GM18520 (cell line): Measurements from ENCODE around the gene MAT2A.
A peak's percentile ranks its signal among the peaks of the same experiment; 100 is the strongest.
"Not testable (repeated sequence)": the region's sequence is repeated elsewhere in the genome, so short reads cannot be mapped to it uniquely, and the experiment has no call there.

Experiments used
- ATAC-seq: cut with Tn5 transposase; IDR thresholded peaks from one replicate; pipeline ENCODE4 v1.9.1; 2021; ENCODE audit not compliant: unreplicated experiment

MAT2A gene

DNA sequence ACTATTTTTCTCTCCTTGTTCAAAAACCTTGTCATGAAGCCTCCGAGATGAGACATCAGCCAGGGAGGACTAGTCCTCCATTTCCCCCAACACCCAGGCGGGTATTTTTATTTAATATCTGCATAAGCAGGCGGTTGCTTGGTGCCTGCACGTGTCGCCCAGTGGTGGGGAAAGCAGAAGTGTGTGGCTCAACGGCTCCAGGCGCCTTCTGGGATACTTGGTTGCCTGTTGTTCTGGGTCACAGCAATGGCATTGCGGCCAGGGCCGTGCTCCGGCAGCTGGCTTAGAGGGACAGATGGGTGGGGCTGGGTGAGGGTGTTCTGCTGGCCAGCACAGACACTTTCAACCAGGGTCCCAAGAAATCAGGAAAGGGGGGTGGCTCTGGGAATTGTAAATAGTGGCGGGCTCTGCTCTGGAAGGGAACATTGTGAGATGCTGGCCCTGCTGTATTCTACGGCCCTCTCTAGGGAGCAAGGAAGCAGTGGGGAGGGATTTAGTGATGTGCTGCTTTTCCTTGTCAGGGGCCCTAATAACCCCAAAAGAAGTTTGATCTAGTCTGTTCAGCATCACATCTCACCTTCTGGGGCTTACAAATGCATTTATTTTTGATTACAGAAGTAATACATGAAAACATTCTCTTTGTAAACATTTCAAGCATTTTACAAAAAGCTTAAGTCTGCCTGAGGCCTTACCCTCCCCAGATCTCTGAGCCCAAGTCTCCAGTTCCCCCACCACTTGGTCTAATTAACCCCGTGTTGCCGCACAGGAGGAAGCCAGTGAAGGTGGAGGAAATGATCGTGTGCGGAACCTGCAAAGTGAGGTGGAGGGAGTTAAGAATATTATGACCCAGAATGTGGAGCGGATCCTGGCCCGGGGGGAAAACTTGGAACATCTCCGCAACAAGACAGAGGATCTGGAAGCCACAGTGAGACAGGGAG is 39.5 kb downstream of the MAT2A start:
- peak; percentile 21 for ATAC-seq

GRCh38 chr2:85579266-85579935 is 40.4 kb downstream of the MAT2A start:
- ATAC-seq, result no peak

GRCh38 chr2:85580206-85580605 is 41.2 kb downstream of the MAT2A start:
- ATAC-seq, result no peak

DNA sequence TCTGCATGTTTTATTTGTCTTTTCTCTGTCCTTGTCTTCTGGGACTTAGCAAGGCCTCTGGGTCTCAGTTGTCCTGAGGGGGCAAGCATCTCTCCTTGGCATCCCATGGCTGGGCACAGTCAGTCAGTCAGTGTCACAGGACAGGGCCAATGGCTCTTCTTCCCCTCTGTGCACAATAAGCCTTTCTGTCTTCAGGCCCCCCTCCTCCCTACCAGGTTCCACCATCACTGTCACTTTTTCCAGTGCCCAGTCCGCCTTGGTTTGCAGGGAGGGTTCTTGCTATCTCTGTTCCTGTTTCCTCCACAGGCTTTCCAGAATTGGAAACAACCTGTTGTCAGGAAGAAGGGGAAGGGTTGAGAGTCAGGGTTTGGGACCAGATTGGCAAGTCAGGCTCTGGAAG is 43.5 kb downstream of the MAT2A start:
- no peak for ATAC-seq

DNA sequence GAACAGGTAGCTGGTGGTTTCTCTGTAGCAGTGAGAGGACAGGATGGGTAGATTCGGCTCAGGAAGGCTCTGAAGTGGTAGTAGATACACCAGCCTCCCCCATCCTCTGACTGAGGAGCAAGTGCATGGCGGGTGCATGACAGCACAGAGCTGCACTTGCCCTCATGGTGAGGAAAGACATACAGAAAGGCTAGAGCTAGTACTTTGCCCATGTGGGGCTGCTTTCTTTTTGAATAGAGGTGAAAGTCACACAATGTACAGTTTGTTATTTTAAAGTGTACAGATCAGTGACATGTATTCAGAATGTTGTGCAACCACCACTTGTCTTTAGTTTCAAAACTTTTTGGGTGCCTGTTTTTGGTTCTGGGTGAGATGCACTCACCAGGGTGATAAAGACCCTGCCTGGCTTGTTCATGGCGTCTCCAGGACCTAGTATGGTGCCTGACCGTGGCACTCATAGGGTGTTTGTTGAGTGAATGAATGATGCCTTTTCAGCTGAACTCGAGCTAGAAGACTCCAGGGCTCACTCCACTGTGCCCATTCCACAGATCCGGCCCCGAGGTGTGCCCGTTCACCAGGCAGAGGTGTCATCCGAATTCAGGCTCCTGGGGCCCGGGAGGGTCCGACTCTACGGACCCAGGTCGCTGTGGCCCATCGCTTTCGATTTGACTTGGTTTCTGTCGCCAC is 44.8 kb downstream of the MAT2A start:
- ATAC-seq, result no peak

DNA sequence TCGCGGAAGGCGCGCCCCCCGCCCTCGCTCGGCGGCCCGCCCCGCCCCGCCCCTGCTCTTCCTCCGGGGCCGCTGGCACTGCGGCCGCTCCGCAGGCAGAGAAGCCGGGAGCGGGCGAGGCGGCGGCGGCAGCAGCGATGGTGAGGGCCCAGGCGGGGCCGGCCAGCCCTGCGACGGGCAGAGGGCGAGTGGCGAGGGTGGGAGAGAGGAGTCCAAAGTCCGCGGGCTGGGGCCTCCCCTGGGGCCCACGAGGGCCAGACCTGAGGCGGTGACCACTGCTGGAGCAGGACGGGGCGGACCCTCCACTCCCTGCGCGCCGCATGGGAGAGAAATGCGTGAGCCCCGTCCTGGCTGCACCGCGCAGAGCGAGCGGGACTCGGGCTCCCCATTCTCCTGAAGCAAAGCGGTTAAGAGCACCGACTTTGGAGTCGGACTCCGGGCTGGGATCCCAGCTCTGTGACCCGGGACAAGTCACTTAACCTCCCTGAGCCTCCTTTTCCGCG is 45.4 kb downstream of the MAT2A start, which contains the start of gene VAMP5:
Gene VAMP5, plus strand, starts transcription at position 78 of the 503 bp plus-strand sequence. Its CDS starts 60 bp downstream, at position 138.
- no peak for ATAC-seq

DNA sequence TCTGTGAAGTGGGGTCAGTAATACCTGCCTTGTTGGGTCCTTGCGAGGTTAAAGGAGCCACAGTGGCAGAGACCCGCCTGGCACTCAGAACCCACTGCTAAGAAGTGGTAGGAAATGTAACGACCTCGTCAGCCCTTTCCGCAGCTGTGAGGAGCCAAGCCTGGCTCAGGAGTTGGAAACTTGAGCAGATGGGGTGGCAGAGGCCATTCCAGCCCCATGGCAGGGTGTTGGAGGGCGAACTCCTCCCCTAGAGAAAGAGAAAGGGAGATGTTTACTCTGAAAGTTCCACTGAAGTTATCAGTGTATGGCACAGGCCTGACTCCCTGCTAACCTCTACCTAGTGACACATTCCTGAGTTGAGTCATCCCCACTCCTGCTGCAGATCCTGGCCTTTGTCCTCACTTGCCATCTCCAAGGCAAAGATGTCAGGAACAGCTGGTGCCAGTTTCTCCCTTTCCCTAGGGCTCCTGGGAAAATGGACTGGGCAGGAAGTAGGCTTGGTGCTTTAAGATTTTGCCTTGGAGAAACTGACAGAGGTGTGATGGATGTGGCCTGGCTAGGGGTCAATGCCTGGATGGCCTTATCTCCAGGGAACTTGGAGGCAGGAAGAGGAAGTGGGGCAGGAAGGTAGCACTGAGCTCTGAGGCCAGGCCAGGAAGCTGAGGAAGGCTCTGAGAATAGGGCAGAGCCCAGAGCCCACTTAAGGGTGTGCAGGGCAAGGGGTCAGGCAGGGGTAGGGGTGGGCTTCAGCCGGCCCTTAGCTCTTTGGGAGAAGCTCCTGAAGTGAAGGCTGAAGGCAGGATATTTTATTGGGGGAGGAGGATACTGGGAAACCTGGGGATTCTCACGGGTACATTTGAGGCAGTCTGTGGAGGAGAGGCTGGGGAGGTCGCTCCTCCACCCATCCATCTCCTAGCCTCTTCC is 46.2 kb downstream of the MAT2A start:
- ATAC-seq, result no peak

DNA sequence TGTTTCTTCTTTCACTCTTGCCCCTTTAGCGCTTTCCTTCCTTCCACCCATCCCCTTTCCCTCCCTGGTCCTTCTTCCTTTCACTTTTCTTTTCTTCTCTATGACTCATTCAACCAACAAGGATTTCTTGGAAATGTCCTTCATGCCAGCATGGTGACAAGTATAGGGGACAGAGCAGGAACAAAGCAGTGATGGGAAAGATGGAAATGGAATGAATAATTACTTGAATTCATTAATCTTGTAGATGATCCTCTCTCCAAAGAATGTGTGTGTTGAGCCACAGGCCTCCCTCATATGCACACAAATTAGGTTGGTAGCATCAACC is 46.8 kb downstream of the MAT2A start:
- no peak for ATAC-seq

GRCh38 chr2:85588236-85588635 is 49.3 kb downstream of the MAT2A start:
- no peak for ATAC-seq

GRCh38 chr2:85588645-85589044 is 49.7 kb downstream of the MAT2A start:
- no peak for ATAC-seq

DNA sequence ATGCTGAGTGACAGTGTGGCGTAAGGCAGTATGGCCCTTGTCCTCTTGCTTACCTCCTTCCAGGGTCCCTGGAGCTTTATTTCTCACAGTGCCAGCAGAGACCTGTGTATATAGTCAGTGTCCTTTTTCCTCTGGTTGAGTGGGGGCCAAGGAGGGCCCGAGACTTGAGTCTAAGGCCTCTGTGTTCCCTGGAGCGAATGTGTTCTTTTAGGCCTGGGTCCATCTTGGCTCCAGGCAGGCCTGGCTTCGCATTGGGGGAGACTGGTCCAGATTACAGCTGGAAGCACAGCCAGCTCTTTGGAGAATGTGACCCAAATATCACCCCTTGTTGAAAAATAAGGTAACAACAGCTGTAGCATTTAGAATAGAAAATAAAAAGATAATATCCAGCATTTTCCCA is 50.2 kb downstream of the MAT2A start:
- ATAC-seq, result no peak

- no peak for ATAC-seq
Observed at GRCh38 chr2:85589982-85590791, 51.2 kb downstream of the MAT2A start.

- no peak for ATAC-seq
Observed at GRCh38 chr2:85590950-85591349, 52.0 kb downstream of the MAT2A start.

DNA sequence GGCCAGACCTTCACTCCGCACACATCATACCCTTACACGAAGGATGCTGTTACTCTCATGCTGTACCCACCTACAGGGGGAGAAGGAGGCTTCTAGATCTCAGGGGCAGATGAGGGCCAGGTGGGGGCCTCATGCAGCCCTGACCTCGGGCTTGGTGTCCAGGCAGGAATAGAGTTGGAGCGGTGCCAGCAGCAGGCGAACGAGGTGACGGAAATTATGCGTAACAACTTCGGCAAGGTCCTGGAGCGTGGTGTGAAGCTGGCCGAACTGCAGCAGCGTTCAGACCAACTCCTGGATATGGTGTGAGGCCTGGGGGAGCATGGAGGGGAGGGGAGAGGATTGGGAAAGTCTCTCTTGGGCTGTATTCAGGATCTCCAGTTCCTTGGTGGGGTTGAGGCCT is 52.6 kb downstream of the MAT2A start:
- no peak for ATAC-seq

GRCh38 chr2:85592299-85592698 is 53.3 kb downstream of the MAT2A start:
- ATAC-seq, result not testable (repeated sequence)

GRCh38 chr2:85593023-85593422 is 54.1 kb downstream of the MAT2A start:
- no peak for ATAC-seq
